Measurements from ENCODE around the gene RBMS1. TPM values are rescaled to one million over a fixed set of nuclear protein-coding genes. Genes with fewer than 3 reads are reported as not detected.

Gene RBMS1
- total RNA-seq, 1 donor from 2014 or later: 102 TPM

DNA sequence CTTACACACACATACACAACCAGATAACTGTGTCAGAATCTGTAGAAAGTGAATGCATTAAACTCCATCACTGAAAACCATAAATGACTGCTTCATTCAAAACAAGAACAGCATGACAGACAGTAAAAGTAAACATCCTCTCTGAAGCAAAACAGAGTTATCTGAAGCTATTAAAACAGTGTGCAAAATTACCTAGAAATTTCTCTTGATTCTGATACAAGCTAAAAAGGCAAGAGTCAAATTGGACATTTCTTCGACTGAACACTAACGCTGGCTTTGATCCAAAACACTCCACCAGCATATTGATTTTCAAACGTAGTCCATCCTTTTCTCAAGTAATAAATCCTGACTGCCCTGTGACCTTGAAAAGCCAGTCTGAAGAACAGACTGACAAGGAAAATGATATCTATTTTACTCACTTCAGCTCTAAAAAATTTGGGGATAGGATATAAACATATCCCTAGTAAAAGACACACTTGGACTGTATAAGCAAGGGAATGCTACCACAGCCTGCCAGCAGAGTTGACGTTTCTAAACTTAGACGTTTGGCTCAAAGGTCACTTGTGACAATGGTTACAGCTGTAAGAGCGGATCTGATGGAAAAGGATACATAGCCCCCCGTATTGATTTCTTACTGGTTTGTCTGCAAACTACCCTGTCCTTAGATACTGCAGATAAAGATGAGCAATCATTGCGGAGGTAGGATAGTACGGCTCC lies 164.6 kb downstream of the RBMS1 start:
- ATAC-seq: no peak
- no peak overlapping the region for H3K27ac ChIP-seq

DNA sequence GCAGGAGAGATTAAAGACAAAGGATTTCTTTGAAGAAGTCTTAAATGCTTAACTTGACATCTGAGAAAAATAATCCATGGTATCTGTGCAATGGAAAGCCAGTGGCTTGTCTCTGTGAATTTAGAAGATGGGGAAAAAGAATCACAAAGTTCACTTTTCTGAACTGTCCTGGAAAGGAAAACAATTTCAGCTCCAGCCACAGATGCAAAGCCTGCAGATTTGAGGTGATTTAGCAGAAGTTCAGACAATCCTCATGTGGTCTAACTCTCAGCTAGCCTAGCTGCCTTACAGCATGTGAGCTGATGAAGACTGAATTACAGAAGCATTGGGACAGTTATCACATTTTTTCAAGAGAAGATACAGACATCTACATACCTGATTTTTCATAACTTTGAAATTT lies 166.8 kb downstream of the RBMS1 start:
- no peaks in the 10 kb centered on the region for H3K9me3 ChIP-seq
- no peaks in the 10 kb centered on the region for H3K36me3 ChIP-seq
- peaks cover 74% of the 10 kb centered on the region for H3K4me1 ChIP-seq
- no peak for DNase-seq
- H3K27ac ChIP-seq: no peak overlapping the region
- ATAC-seq: no peak
- H3K4me3 ChIP-seq: no peak overlapping the region
- TF ChIP-seq, protein P1, sequence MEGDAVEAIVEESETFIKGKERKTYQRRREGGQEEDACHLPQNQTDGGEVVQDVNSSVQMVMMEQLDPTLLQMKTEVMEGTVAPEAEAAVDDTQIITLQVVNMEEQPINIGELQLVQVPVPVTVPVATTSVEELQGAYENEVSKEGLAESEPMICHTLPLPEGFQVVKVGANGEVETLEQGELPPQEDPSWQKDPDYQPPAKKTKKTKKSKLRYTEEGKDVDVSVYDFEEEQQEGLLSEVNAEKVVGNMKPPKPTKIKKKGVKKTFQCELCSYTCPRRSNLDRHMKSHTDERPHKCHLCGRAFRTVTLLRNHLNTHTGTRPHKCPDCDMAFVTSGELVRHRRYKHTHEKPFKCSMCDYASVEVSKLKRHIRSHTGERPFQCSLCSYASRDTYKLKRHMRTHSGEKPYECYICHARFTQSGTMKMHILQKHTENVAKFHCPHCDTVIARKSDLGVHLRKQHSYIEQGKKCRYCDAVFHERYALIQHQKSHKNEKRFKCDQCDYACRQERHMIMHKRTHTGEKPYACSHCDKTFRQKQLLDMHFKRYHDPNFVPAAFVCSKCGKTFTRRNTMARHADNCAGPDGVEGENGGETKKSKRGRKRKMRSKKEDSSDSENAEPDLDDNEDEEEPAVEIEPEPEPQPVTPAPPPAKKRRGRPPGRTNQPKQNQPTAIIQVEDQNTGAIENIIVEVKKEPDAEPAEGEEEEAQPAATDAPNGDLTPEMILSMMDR (IDR thresholded peaks at IDR 0.05): no peak
- intact Hi-C loops (cut with DNase I): no loop called here
- H3K27me3 ChIP-seq: no peaks in the 10 kb centered on the region

More for the DNA sequence above, 164.6 kb downstream of the RBMS1 start:
- Histone ChIP-seq H3K4me1 (peaks cover 81% of the 10 kb centered on the region), H3K9me3 (no peaks in the 10 kb centered on the region), H3K4me3 (no peak overlapping the region), H3K27me3 (no peaks in the 10 kb centered on the region), H3K36me3 (no peaks in the 10 kb centered on the region)
- DNase-seq: no peak
- intact Hi-C loops (cut with DNase I): no loop called here
- TF ChIP-seq, protein P1 (IDR thresholded peaks at IDR 0.05): no peak

DNA sequence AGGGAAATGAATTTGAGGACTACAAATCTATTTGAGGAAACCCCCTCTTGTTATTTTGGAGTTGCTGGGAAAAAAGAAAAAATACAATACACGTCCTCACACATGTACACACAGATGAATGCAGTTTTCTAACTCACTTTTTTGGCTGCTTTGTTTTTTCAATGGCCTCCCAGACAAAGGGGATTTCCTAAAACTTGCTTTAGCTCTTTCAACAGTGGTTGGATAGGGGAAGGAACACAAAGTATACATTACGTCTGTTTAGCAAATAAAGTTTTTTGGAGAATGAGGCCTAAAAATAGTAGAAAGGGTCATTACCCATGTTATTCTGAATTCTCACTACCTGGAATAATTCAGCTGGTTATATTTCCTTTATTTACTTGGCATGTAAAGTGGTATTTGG lies 168.2 kb downstream of the RBMS1 start:
- no peaks in the 10 kb centered on the region for H3K36me3 ChIP-seq
- no peak overlapping the region for H3K4me3 ChIP-seq
- DNase-seq: no peak
- TF ChIP-seq, protein P1 (IDR thresholded peaks at IDR 0.05): no peak
- intact Hi-C loops (cut with DNase I): no loop called here
- no peak overlapping the region for H3K27ac ChIP-seq
- peaks cover 81% of the 10 kb centered on the region for H3K4me1 ChIP-seq
- no peaks in the 10 kb centered on the region for H3K9me3 ChIP-seq
- no peak for ATAC-seq
- H3K27me3 ChIP-seq: no peaks in the 10 kb centered on the region

GRCh38 chr2:160324917-160325316 lies 168.7 kb downstream of the RBMS1 start:
- intact Hi-C loops (cut with DNase I): no loop called here
- no peak for ATAC-seq

DNA sequence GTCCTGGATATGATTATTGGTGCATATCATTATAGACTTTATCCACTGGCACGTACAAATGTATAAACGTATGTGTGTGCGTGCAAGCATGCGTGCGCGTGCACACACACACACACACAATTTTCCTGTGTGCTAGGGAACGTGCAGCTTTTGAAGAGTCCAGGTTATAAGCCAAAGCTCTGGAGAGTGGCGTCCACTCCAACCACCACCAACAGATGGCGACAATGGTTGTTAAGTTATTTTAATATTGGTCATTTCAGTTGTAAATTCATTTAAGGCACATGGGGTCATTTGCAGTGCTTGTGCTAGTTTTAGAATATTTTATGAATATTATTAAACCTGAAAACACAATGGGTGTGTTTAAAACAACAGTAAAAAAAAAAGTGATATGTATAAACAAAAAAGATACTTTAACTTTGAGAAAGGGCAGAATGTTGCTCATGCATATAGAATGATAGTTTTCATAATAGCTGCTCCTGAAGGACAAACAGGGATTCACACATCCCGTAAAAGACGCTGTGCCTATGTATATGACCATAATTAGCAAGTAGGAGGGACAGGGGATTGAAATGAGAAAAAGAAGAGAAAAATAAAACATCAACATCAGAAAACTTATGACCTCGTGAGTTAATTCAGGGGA lies 169.3 kb downstream of the RBMS1 start:
- TF ChIP-seq, protein P1 (IDR thresholded peaks at IDR 0.05): peak; percentile 74
- H3K4me3 ChIP-seq: no peak overlapping the region
- DNase-seq: peak; percentile 68
- no peaks in the 10 kb centered on the region for H3K9me3 ChIP-seq
- intact Hi-C loops (cut with DNase I): no loop called here
- peak; percentile 78 for ATAC-seq
- H3K27me3 ChIP-seq: no peaks in the 10 kb centered on the region
- H3K27ac ChIP-seq: no peak overlapping the region
- H3K4me1 ChIP-seq: peaks cover 72% of the 10 kb centered on the region
- H3K36me3 ChIP-seq: no peaks in the 10 kb centered on the region

More at GRCh38 chr2:160324917-160325316, 168.7 kb downstream of the RBMS1 start:
- Histone ChIP-seq H3K27ac (no peak overlapping the region), H3K36me3 (no peaks in the 10 kb centered on the region), H3K27me3 (no peaks in the 10 kb centered on the region), H3K4me1 (peaks cover 79% of the 10 kb centered on the region), H3K9me3 (no peaks in the 10 kb centered on the region), H3K4me3 (no peak overlapping the region)
- TF ChIP-seq, protein P1 (IDR thresholded peaks at IDR 0.05): no peak
- no peak for DNase-seq

Data from upper lobe of right lung (tissue), 1 donor.